B cell (primary cell): Measurements from ENCODE around the gene TCEAL8. TPM values are rescaled to one million over a fixed set of nuclear protein-coding genes. Genes with fewer than 3 reads are reported as not detected.

ENCODE experiments used
- ATAC-seq: fragments of 200-7000 bp; cut with Tn5 transposase; one replicate; pipeline ENCODE4 v1.10.0; 2021; ENCODE audit warnings: low read depth, mild to moderate bottlenecking, moderate number of reproducible peaks, moderate library complexity
- CTCF ChIA-PET: fragments of 350-600 bp; sonication (Branson Sonifier 250); formaldehyde crosslinking; loops from one replicate; lab custom pipeline; 2021; ENCODE audit warnings: antibody characterized with exemption, inconsistent platforms; lab: Charles Lee
- POLR2A ChIA-PET: fragments of 350-600 bp; sonication (Branson Sonifier 250); formaldehyde crosslinking; loops from one replicate; lab custom pipeline; 2021; ENCODE audit warnings: antibody characterized with exemption; lab: Charles Lee
- DNase-seq: peaks from one replicate; pipeline ENCODE4 v3.0.0; 2013
- H2AFZ ChIP-seq: 2 replicates; pipeline ENCODE4 v1.6.1; 2012; ENCODE audit warnings: mild to moderate bottlenecking, low read depth, low read length; ENCODE audit not compliant: insufficient read depth, poor library complexity, severe bottlenecking
- H3K27ac ChIP-seq, 2 donors: 1 replicate in 1 of 2; 2 replicates in 1 of 2; pipeline ENCODE4 v1.5.1; 2012 to 2013; ENCODE audit warnings: low read length in 2 of 2, mild to moderate bottlenecking in 2 of 2, moderate library complexity in 1 of 2
- H3K27me3 ChIP-seq, 4 experiments: fragments of 200-600 bp in 1 of 4; sonication (generic) in 1 of 4; replicated peaks in 1 of 4; 1 replicate in 2 of 4; 2 replicates in 2 of 4; pipeline versions ENCODE4 v1.6.1 to v1.7.0; 2013 to 2016; ENCODE audit warnings: low read length in 3 of 4, mild to moderate bottlenecking in 2 of 4, mixed read lengths in 1 of 4, moderate library complexity in 1 of 4; ENCODE audit not compliant: insufficient read depth in 4 of 4, control insufficient read depth in 3 of 4; ENCODE audit errors: control extremely low read depth in 1 of 4
- H3K36me3 ChIP-seq, 2 experiments: replicated peaks in 1 of 2; 1 replicate in 1 of 2; 2 replicates in 1 of 2; pipeline versions ENCODE4 v1.6.1 to v1.7.1; 2013; ENCODE audit warnings: low read length in 1 of 2; ENCODE audit not compliant: insufficient read depth in 2 of 2, control insufficient read depth in 1 of 2; ENCODE audit errors: control extremely low read depth in 1 of 2, extremely low read depth in 1 of 2
- H3K4me1 ChIP-seq, 2 donors: fragments of 200-600 bp in 1 of 2; sonication (generic) in 1 of 2; 1 replicate in 1 of 2; 2 replicates in 1 of 2; pipeline versions ENCODE4 v1.5.1 to v1.6.1; 2013 to 2017; ENCODE audit warnings: low read length in 2 of 2; ENCODE audit not compliant: control insufficient read depth in 2 of 2, insufficient read depth in 2 of 2
- H3K4me2 ChIP-seq: replicated peaks from 2 replicates; pipeline ENCODE3; 2012; ENCODE audit warnings: mild to moderate bottlenecking, low read depth, low read length; ENCODE audit not compliant: poor library complexity, severe bottlenecking
- H3K4me3 ChIP-seq, 5 experiments: fragments of 200-600 bp in 1 of 5; sonication (generic) in 1 of 5; 1 replicate in 3 of 5; 2 replicates in 2 of 5; pipeline versions ENCODE4 v1.5.1 to v1.7.0; 2011 to 2016; ENCODE audit warnings: low read length in 4 of 5, mild to moderate bottlenecking in 4 of 5, low read depth in 2 of 5, control low read depth in 1 of 5, moderate library complexity in 1 of 5; ENCODE audit not compliant: insufficient read depth in 1 of 5; ENCODE audit errors: control extremely low read depth in 1 of 5, extremely low read depth in 1 of 5
- H3K79me2 ChIP-seq: fragments of 200-600 bp; sonication (generic); one replicate; pipeline ENCODE4 v1.6.0; 2016; ENCODE audit warnings: low read length; ENCODE audit not compliant: control insufficient read depth, insufficient read depth
- H3K9ac ChIP-seq: fragments of 200-600 bp; sonication (generic); 2 replicates; pipeline ENCODE4 v1.6.1; 2017; ENCODE audit warnings: mild to moderate bottlenecking, low read length, moderate library complexity
- H3K9me3 ChIP-seq, 3 donors: one replicate each; pipeline versions ENCODE4 v1.6.1 to v1.7.1; 2013; ENCODE audit warnings: low read length in 2 of 3; ENCODE audit not compliant: control insufficient read depth in 2 of 3, insufficient read depth in 1 of 3; ENCODE audit errors: control extremely low read depth in 1 of 3
- H4K20me1 ChIP-seq: 2 replicates; pipeline ENCODE4 v1.6.0; 2012; ENCODE audit warnings: mild to moderate bottlenecking, low read length; ENCODE audit not compliant: insufficient read depth, control insufficient read depth, poor library complexity, severe bottlenecking
- H3K27ac Mint-ChIP-seq: one replicate; pipeline ENCODE4 v1.8.0; 2021; ENCODE audit warnings: mixed read lengths
- H3K27me3 Mint-ChIP-seq: one replicate; pipeline ENCODE4 v1.8.0; 2021; ENCODE audit warnings: mixed read lengths
- H3K4me1 Mint-ChIP-seq: one replicate; pipeline ENCODE4 v1.8.0; 2021; ENCODE audit warnings: mixed read lengths
- H3K4me3 Mint-ChIP-seq: one replicate; pipeline ENCODE4 v1.8.0; 2021; ENCODE audit warnings: mixed read lengths
- H3K9me3 Mint-ChIP-seq: one replicate; pipeline ENCODE4 v1.8.0; 2022; ENCODE audit warnings: mixed read lengths; ENCODE audit not compliant: insufficient read depth
- EZH2 ChIP-seq: IDR thresholded peaks from 2 replicates; pipeline ENCODE4 v1.6.1; 2012; ENCODE audit warnings: borderline replicate concordance, low read depth, mild to moderate bottlenecking, moderate library complexity, low read length; ENCODE audit not compliant: insufficient read depth, poor library complexity, severe bottlenecking
- WGBS: methylation state at CpG from one replicate; pipeline ENCODE4 v1.1.5; 2013; ENCODE audit warnings: missing lambda C conversion rate; ENCODE audit not compliant: insufficient coverage; 5-methylcytosine and 5-hydroxymethylcytosine counted together
- intact Hi-C: fragments of 100-400 bp; cut with micrococcal nuclease; formaldehyde crosslinking; loops from one replicate; pipeline ENCODE4 v1.10.0; 2022
- polyA plus RNA-seq: library from polyadenylated mRNA; depleted of rRNA; stranded (reverse); fragments of >200 nt; gene quantifications from 2 replicates; pipeline ENCODE4 v1.2.3, GENCODE V29; 2012
- total RNA-seq, 2 donors: library from RNA; stranded (reverse); fragments of 120-200 nt in 1 of 2; gene quantifications; 1 replicate in 1 of 2; 2 replicates in 1 of 2; pipeline versions ENCODE4 v1.2.3 to v1.2.4, GENCODE V29; 2013 to 2022
- TF ChIP-seq, protein P1 (sequence below): fragments of 200-600 bp; IDR thresholded peaks from one replicate; pipeline ENCODE4 v1.8.0; 2022; ENCODE audit warnings: antibody characterized with exemption, mild to moderate bottlenecking

Gene TCEAL8
- total and polyA plus RNA-seq, 2 donors (not counting 1 experiment from before 2014, with no cell fraction given), result 4.1 to 17.5 TPM

- H3K4me3 Mint-ChIP-seq, result no peak overlapping the region
- H3K9me3 ChIP-seq, result no peaks in the 10 kb centered on the region
- H3K27ac Mint-ChIP-seq, result no peak overlapping the region
- H3K79me2 ChIP-seq, result no peaks in the 10 kb centered on the region
- WGBS, result 95% methylated on average over 22 of the region's 39 CpGs
- no peak for DNase-seq
- H2AFZ ChIP-seq, result no peak overlapping the region
- H3K27me3 Mint-ChIP-seq, result peaks cover 7% of the 10 kb centered on the region
- TF ChIP-seq EZH2, result no peak
- TF ChIP-seq, protein P1, sequence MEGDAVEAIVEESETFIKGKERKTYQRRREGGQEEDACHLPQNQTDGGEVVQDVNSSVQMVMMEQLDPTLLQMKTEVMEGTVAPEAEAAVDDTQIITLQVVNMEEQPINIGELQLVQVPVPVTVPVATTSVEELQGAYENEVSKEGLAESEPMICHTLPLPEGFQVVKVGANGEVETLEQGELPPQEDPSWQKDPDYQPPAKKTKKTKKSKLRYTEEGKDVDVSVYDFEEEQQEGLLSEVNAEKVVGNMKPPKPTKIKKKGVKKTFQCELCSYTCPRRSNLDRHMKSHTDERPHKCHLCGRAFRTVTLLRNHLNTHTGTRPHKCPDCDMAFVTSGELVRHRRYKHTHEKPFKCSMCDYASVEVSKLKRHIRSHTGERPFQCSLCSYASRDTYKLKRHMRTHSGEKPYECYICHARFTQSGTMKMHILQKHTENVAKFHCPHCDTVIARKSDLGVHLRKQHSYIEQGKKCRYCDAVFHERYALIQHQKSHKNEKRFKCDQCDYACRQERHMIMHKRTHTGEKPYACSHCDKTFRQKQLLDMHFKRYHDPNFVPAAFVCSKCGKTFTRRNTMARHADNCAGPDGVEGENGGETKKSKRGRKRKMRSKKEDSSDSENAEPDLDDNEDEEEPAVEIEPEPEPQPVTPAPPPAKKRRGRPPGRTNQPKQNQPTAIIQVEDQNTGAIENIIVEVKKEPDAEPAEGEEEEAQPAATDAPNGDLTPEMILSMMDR, result no peak
- peaks cover 0 to 3% (median 0%) of the 10 kb centered on the region in 4 experiments for H3K27me3 ChIP-seq
- ChIA-PET CTCF (no interaction called here), POLR2A (no interaction called here)
- intact Hi-C loops, result no loop called here
- H3K4me2 ChIP-seq, result no peak overlapping the region
- no peak for ATAC-seq
- H3K9me3 Mint-ChIP-seq, result no peaks in the 10 kb centered on the region
- no peak overlapping the region for H3K27ac ChIP-seq
- peaks cover 5% of the 10 kb centered on the region for H3K4me1 Mint-ChIP-seq
- no peaks in the 10 kb centered on the region for H3K36me3 ChIP-seq
- H3K9ac ChIP-seq, result no peak overlapping the region
- no peak overlapping the region for H3K4me3 ChIP-seq
- H4K20me1 ChIP-seq, result no peaks in the 10 kb centered on the region
- H3K4me1 ChIP-seq, result peaks cover 2 to 5% of the 10 kb centered on the region in 2 donors
Observed at GRCh38 chrX:103220511-103221323, 34.2 kb downstream of the TCEAL8 start.

- H3K36me3 ChIP-seq, result no peaks in the 10 kb centered on the region
- peaks cover 12% of the 10 kb centered on the region for H3K4me1 Mint-ChIP-seq
Observed at GRCh38 chrX:103215425-103215991, 39.4 kb downstream of the TCEAL8 start.

More at GRCh38 chrX:103215425-103215991, 39.4 kb downstream of the TCEAL8 start:
- Histone ChIP-seq H3K9ac (peak overlapping the region; percentile 83), H3K79me2 (no peaks in the 10 kb centered on the region), H2AFZ (peak overlapping the region; percentile 66), H3K4me1 (peaks cover 5 to 8% of the 10 kb centered on the region in 2 donors), H3K27me3 (peaks cover 0 to 2% (median 0%) of the 10 kb centered on the region in 4 experiments), H3K9me3 (no peaks in the 10 kb centered on the region), H3K4me2 (peak overlapping the region; percentile 76), H3K4me3 (peak overlapping the region in 4 of 5 experiments; percentile 71 to 75 (median 74)), H4K20me1 (no peaks in the 10 kb centered on the region), H3K27ac (peak overlapping the region; percentile 81 to 84)
- TF ChIP-seq EZH2, result no peak
- TF ChIP-seq, protein P1, result no peak
- ATAC-seq (peak; percentile 23), DNase-seq (peak; percentile 42)
- intact Hi-C loops, result loop anchor here (2.0 to 5.0 kb wide), 2 partner anchors 39 to 472 kb away; partner anchors contain the start of genes MORF4L2 and TCEAL8
- Mint-ChIP-seq H3K27me3 (no peaks in the 10 kb centered on the region), H3K27ac (no peak overlapping the region), H3K9me3 (no peaks in the 10 kb centered on the region), H3K4me3 (peak overlapping the region; percentile 78)
- POLR2A ChIA-PET, result interaction anchor here (1.1 kb wide), 1 partner anchor 39 kb away, joined by 4 read pairs; the partner anchor contains the start of gene TCEAL8
- 0% methylated on average over 6 of the region's 39 CpGs for WGBS
- CTCF ChIA-PET, result no interaction called here
